ENCODE results near the gene PDLIM3. TPM values are rescaled to one million over a fixed set of nuclear protein-coding genes. Genes with fewer than 3 reads are reported as not detected.

PDLIM3 gene
- total and polyA plus RNA-seq, 2 of the 13 experiments (the other 11 are each of a cell fraction or from before 2014, with no cell fraction given), result 5.9 to 14.0 TPM

GRCh38 chr4:185471235-185472102 lies 63.8 kb downstream of the PDLIM3 start, which contains the start of gene CCDC110 (continued):
- TF ChIP-seq ARID4A (CRISPR knock-in tag; IDR thresholded peaks at IDR 0.05; ENCODE audit: borderline replicate concordance) (peak; percentile 26; the same call in 1 of the 2 replicates), ZFP1 (CRISPR knock-in tag; IDR thresholded peaks at IDR 0.05) (no peak), ZFX (CRISPR knock-in tag; IDR thresholded peaks at IDR 0.05; ENCODE audit: low read depth) (peak; percentile 25; the same call in 1 of the 2 replicates), ZNF777 (CRISPR knock-in tag; IDR thresholded peaks at IDR 0.05) (peak; percentile 95), TBX2 (CRISPR knock-in tag; IDR thresholded peaks at IDR 0.05; ENCODE audit: borderline replicate concordance) (no peak), ELF3 (CRISPR knock-in tag; IDR thresholded peaks at IDR 0.05) (0 out of 2 replicates have a peak, but pooled peaks have one; percentile 8), ZNF713 (CRISPR knock-in tag; IDR thresholded peaks at IDR 0.05) (no peak), ZNF646 (CRISPR knock-in tag; IDR thresholded peaks at IDR 0.05) (no peak), TEAD3 (CRISPR knock-in tag; optimal IDR thresholded peaks at IDR 0.05; ENCODE audit: borderline replicate concordance) (peak; percentile 10), DPF2 (CRISPR knock-in tag; IDR thresholded peaks at IDR 0.05; ENCODE audit: borderline replicate concordance, low read depth) (no peak), RERE (CRISPR knock-in tag; IDR thresholded peaks at IDR 0.05; ENCODE audit: low read depth) (no peak), NFE2L1 (CRISPR knock-in tag; IDR thresholded peaks at IDR 0.05; ENCODE audit: borderline replicate concordance) (no peak)
